B cell (primary cell): ENCODE data around the gene PARP3. TPM values are rescaled to one million over a fixed set of nuclear protein-coding genes. Genes with fewer than 3 reads are reported as not detected.

Source experiments
- ATAC-seq: fragments of 200-7000 bp; cut with Tn5 transposase; one replicate; pipeline ENCODE4 v1.10.0; 2021; ENCODE audit warnings: low read depth, mild to moderate bottlenecking, moderate number of reproducible peaks, moderate library complexity
- CTCF ChIA-PET: fragments of 350-600 bp; sonication (Branson Sonifier 250); formaldehyde crosslinking; loops from one replicate; lab custom pipeline; 2021; ENCODE audit warnings: antibody characterized with exemption, inconsistent platforms; lab: Charles Lee
- POLR2A ChIA-PET: fragments of 350-600 bp; sonication (Branson Sonifier 250); formaldehyde crosslinking; loops from one replicate; lab custom pipeline; 2021; ENCODE audit warnings: antibody characterized with exemption; lab: Charles Lee
- DNase-seq: peaks from one replicate; pipeline ENCODE4 v3.0.0; 2013
- H2AFZ ChIP-seq: 2 replicates; pipeline ENCODE4 v1.6.1; 2012; ENCODE audit warnings: mild to moderate bottlenecking, low read depth, low read length; ENCODE audit not compliant: insufficient read depth, poor library complexity, severe bottlenecking
- H3K27ac ChIP-seq, 2 donors: 1 replicate in 1 of 2; 2 replicates in 1 of 2; pipeline ENCODE4 v1.5.1; 2012 to 2013; ENCODE audit warnings: low read length in 2 of 2, mild to moderate bottlenecking in 2 of 2, moderate library complexity in 1 of 2
- H3K27me3 ChIP-seq, 4 experiments: fragments of 200-600 bp in 1 of 4; sonication (generic) in 1 of 4; replicated peaks in 1 of 4; 1 replicate in 2 of 4; 2 replicates in 2 of 4; pipeline versions ENCODE4 v1.6.1 to v1.7.0; 2013 to 2016; ENCODE audit warnings: low read length in 3 of 4, mild to moderate bottlenecking in 2 of 4, mixed read lengths in 1 of 4, moderate library complexity in 1 of 4; ENCODE audit not compliant: insufficient read depth in 4 of 4, control insufficient read depth in 3 of 4; ENCODE audit errors: control extremely low read depth in 1 of 4
- H3K36me3 ChIP-seq, 2 experiments: replicated peaks in 1 of 2; 1 replicate in 1 of 2; 2 replicates in 1 of 2; pipeline versions ENCODE4 v1.6.1 to v1.7.1; 2013; ENCODE audit warnings: low read length in 1 of 2; ENCODE audit not compliant: insufficient read depth in 2 of 2, control insufficient read depth in 1 of 2; ENCODE audit errors: control extremely low read depth in 1 of 2, extremely low read depth in 1 of 2
- H3K4me1 ChIP-seq, 2 donors: fragments of 200-600 bp in 1 of 2; sonication (generic) in 1 of 2; 1 replicate in 1 of 2; 2 replicates in 1 of 2; pipeline versions ENCODE4 v1.5.1 to v1.6.1; 2013 to 2017; ENCODE audit warnings: low read length in 2 of 2; ENCODE audit not compliant: control insufficient read depth in 2 of 2, insufficient read depth in 2 of 2
- H3K4me2 ChIP-seq: replicated peaks from 2 replicates; pipeline ENCODE3; 2012; ENCODE audit warnings: mild to moderate bottlenecking, low read depth, low read length; ENCODE audit not compliant: poor library complexity, severe bottlenecking
- H3K4me3 ChIP-seq, 5 experiments: fragments of 200-600 bp in 1 of 5; sonication (generic) in 1 of 5; 1 replicate in 3 of 5; 2 replicates in 2 of 5; pipeline versions ENCODE4 v1.5.1 to v1.7.0; 2011 to 2016; ENCODE audit warnings: low read length in 4 of 5, mild to moderate bottlenecking in 4 of 5, low read depth in 2 of 5, control low read depth in 1 of 5, moderate library complexity in 1 of 5; ENCODE audit not compliant: insufficient read depth in 1 of 5; ENCODE audit errors: control extremely low read depth in 1 of 5, extremely low read depth in 1 of 5
- H3K79me2 ChIP-seq: fragments of 200-600 bp; sonication (generic); one replicate; pipeline ENCODE4 v1.6.0; 2016; ENCODE audit warnings: low read length; ENCODE audit not compliant: control insufficient read depth, insufficient read depth
- H3K9ac ChIP-seq: fragments of 200-600 bp; sonication (generic); 2 replicates; pipeline ENCODE4 v1.6.1; 2017; ENCODE audit warnings: mild to moderate bottlenecking, low read length, moderate library complexity
- H3K9me3 ChIP-seq, 3 donors: one replicate each; pipeline versions ENCODE4 v1.6.1 to v1.7.1; 2013; ENCODE audit warnings: low read length in 2 of 3; ENCODE audit not compliant: control insufficient read depth in 2 of 3, insufficient read depth in 1 of 3; ENCODE audit errors: control extremely low read depth in 1 of 3
- H4K20me1 ChIP-seq: 2 replicates; pipeline ENCODE4 v1.6.0; 2012; ENCODE audit warnings: mild to moderate bottlenecking, low read length; ENCODE audit not compliant: insufficient read depth, control insufficient read depth, poor library complexity, severe bottlenecking
- H3K27ac Mint-ChIP-seq: one replicate; pipeline ENCODE4 v1.8.0; 2021; ENCODE audit warnings: mixed read lengths
- H3K27me3 Mint-ChIP-seq: one replicate; pipeline ENCODE4 v1.8.0; 2021; ENCODE audit warnings: mixed read lengths
- H3K4me1 Mint-ChIP-seq: one replicate; pipeline ENCODE4 v1.8.0; 2021; ENCODE audit warnings: mixed read lengths
- H3K4me3 Mint-ChIP-seq: one replicate; pipeline ENCODE4 v1.8.0; 2021; ENCODE audit warnings: mixed read lengths
- H3K9me3 Mint-ChIP-seq: one replicate; pipeline ENCODE4 v1.8.0; 2022; ENCODE audit warnings: mixed read lengths; ENCODE audit not compliant: insufficient read depth
- CTCF ChIP-seq: fragments of 200-600 bp; IDR thresholded peaks from one replicate; pipeline ENCODE4 v1.8.0; 2022; ENCODE audit warnings: antibody characterized with exemption, mild to moderate bottlenecking
- EZH2 ChIP-seq: IDR thresholded peaks from 2 replicates; pipeline ENCODE4 v1.6.1; 2012; ENCODE audit warnings: borderline replicate concordance, low read depth, mild to moderate bottlenecking, moderate library complexity, low read length; ENCODE audit not compliant: insufficient read depth, poor library complexity, severe bottlenecking
- WGBS: methylation state at CpG from one replicate; pipeline ENCODE4 v1.1.5; 2013; ENCODE audit warnings: missing lambda C conversion rate; ENCODE audit not compliant: insufficient coverage; 5-methylcytosine and 5-hydroxymethylcytosine counted together
- intact Hi-C: fragments of 100-400 bp; cut with micrococcal nuclease; formaldehyde crosslinking; loops from one replicate; pipeline ENCODE4 v1.10.0; 2022
- polyA plus RNA-seq: library from polyadenylated mRNA; depleted of rRNA; stranded (reverse); fragments of >200 nt; gene quantifications from 2 replicates; pipeline ENCODE4 v1.2.3, GENCODE V29; 2012
- total RNA-seq, 2 donors: library from RNA; stranded (reverse); fragments of 120-200 nt in 1 of 2; gene quantifications; 1 replicate in 1 of 2; 2 replicates in 1 of 2; pipeline versions ENCODE4 v1.2.3 to v1.2.4, GENCODE V29; 2013 to 2022

The PARP3 gene
- total and polyA plus RNA-seq, 2 donors (not counting 1 experiment from before 2014, with no cell fraction given): 17.7 to 29.7 TPM

GRCh38 chr3:51968883-51969678 lies 26.9 kb downstream of the PARP3 start:
- peaks cover 7 to 28% of the 10 kb centered on the region in 2 donors for H3K4me1 ChIP-seq
- H3K27ac ChIP-seq: no peak overlapping the region
- H3K9ac ChIP-seq: no peak overlapping the region
- H2AFZ ChIP-seq: no peak overlapping the region
- no peaks in the 10 kb centered on the region for H4K20me1 ChIP-seq
- Mint-ChIP-seq H3K27ac (peak overlapping the region; percentile 61), H3K4me3 (peak overlapping the region; percentile 88), H3K4me1 (peaks cover 29% of the 10 kb centered on the region), H3K9me3 (no peaks in the 10 kb centered on the region), H3K27me3 (no peaks in the 10 kb centered on the region)
- H3K36me3 ChIP-seq: peaks cover 0 to 3% of the 10 kb centered on the region in 2 experiments
- DNase-seq (no peak), ATAC-seq (no peak)
- POLR2A ChIA-PET: interaction anchor here (1.4 kb wide), 1 partner anchor 9 kb away, joined by 3 read pairs; no protein-coding TSS in a partner anchor
- peak overlapping the region; percentile 99 for H3K4me2 ChIP-seq
- intact Hi-C loops: no loop called here
- H3K9me3 ChIP-seq: no peaks in the 10 kb centered on the region
- no peak overlapping the region for H3K4me3 ChIP-seq
- TF ChIP-seq CTCF (no peak), EZH2 (no peak)
- CTCF ChIA-PET: interaction anchor here (1.2 to 2.6 kb wide), 3 partner anchors 14 to 27 kb away, joined by 3 to 14 read pairs (median 7); partner anchors contain the start of genes PARP3 and RRP9
- H3K27me3 ChIP-seq: no peaks in the 10 kb centered on the region
- H3K79me2 ChIP-seq: peaks cover 13% of the 10 kb centered on the region
- 96% methylated on average over 6 of the region's 6 CpGs for WGBS

GRCh38 chr3:51969841-51970240 lies 27.7 kb downstream of the PARP3 start:
- ChIA-PET CTCF (interaction anchor here (1.5 kb wide), 1 partner anchor 28 kb away, joined by 7 read pairs; the partner anchor contains the start of genes PARP3 and RRP9), POLR2A (interaction anchor here (0.9 to 1.4 kb wide), 2 partner anchors 10 to 28 kb away, joined by 3 read pairs; partner anchors contain the start of gene RRP9)
- Histone ChIP-seq H3K4me3 (no peak overlapping the region), H3K9me3 (no peaks in the 10 kb centered on the region), H4K20me1 (no peaks in the 10 kb centered on the region), H3K36me3 (peaks cover 0 to 3% of the 10 kb centered on the region in 2 experiments), H3K27me3 (no peaks in the 10 kb centered on the region), H3K4me2 (no peak overlapping the region), H3K9ac (no peak overlapping the region), H3K27ac (no peak overlapping the region), H2AFZ (no peak overlapping the region), H3K79me2 (peaks cover 18% of the 10 kb centered on the region), H3K4me1 (peaks cover 13 to 36% of the 10 kb centered on the region in 2 donors)
- ATAC-seq (no peak), DNase-seq (no peak)
- Mint-ChIP-seq H3K27ac (no peak overlapping the region), H3K4me3 (no peak overlapping the region), H3K9me3 (no peaks in the 10 kb centered on the region), H3K4me1 (peaks cover 32% of the 10 kb centered on the region), H3K27me3 (no peaks in the 10 kb centered on the region)
- no peak for TF ChIP-seq CTCF
- no peak for TF ChIP-seq EZH2
- intact Hi-C loops: loop anchor here (10.0 kb wide), 1 partner anchor 735 kb away; the partner anchor contains the start of genes GLT8D1 and SPCS1
- WGBS: 97% methylated on average over 4 of the region's 4 CpGs
